Activated CD4-positive, alpha-beta T cell treated with anti-CD3 and anti-CD28 coated beads, Interleukin-2, amount 10 ng/mL, durations not matched to agents 24 days and 14 days (primary cell): Measurements from ENCODE around the gene MGAT3. TPM values are rescaled to one million over a fixed set of nuclear protein-coding genes. Genes with fewer than 3 reads are reported as not detected.

Experiments used
- DNase-seq: peaks from one replicate; pipeline ENCODE4 v3.0.0; 2022
- H3K27ac Mint-ChIP-seq: one replicate; pipeline ENCODE4 v1.8.0; 2022; ENCODE audit warnings: mild to moderate bottlenecking, mixed read lengths
- H3K27me3 Mint-ChIP-seq: one replicate; pipeline ENCODE4 v1.8.0; 2022; ENCODE audit warnings: mixed read lengths
- H3K36me3 Mint-ChIP-seq: one replicate; pipeline ENCODE4 v1.8.0; 2022; ENCODE audit warnings: low read depth, mild to moderate bottlenecking, mixed read lengths
- H3K4me1 Mint-ChIP-seq: one replicate; pipeline ENCODE4 v1.8.0; 2021; ENCODE audit warnings: mixed read lengths
- H3K4me3 Mint-ChIP-seq: one replicate; pipeline ENCODE4 v1.8.0; 2022; ENCODE audit warnings: mild to moderate bottlenecking, moderate library complexity, mixed read lengths
- H3K9me3 Mint-ChIP-seq: one replicate; pipeline ENCODE4 v1.8.0; 2021; ENCODE audit warnings: mixed read lengths
- intact Hi-C: fragments of 100-400 bp; cut with micrococcal nuclease; formaldehyde crosslinking; loops from one replicate; pipeline ENCODE4 v1.15.1; 2023
- total RNA-seq: library from RNA; stranded (reverse); gene quantifications from 2 replicates; pipeline ENCODE4 v1.2.3, GENCODE V29; 2022

MGAT3 gene
- total RNA-seq, 1 donor from 2014 or later = 1.9 TPM

DNA sequence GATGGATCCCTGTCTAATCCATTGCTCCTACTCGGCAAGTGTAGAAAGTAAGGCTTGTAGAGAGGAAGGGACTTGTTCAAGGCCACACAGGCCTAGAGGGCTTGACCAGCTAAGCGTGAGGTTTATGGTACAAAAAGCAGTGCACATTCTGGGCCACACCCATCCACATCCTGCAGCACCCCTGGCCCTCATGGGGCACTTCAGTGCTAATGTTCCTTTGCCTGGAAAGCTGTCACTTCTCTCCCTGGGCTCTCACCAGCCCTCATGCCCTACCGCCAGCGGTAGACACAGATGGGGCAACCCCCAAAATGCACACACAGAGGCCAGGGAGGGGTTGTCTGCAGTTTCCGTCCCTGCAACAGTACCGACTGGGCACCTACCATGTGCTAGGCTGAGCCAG lies 7.1 kb upstream of the MGAT3 start:
- no peaks in the 10 kb centered on the region for H3K9me3 Mint-ChIP-seq
- peaks cover 8% of the 10 kb centered on the region for H3K27me3 Mint-ChIP-seq
- H3K4me1 Mint-ChIP-seq = peaks cover 28% of the 10 kb centered on the region
- no peak overlapping the region for H3K4me3 Mint-ChIP-seq
- DNase-seq = no peak
- H3K36me3 Mint-ChIP-seq = peaks cover 1% of the 10 kb centered on the region
- intact Hi-C loops = no loop called here
- H3K27ac Mint-ChIP-seq = no peak overlapping the region

GRCh38 chr22:39450258-39450955 lies 6.4 kb upstream of the MGAT3 start:
- peaks cover 13% of the 10 kb centered on the region for H3K27me3 Mint-ChIP-seq

DNA sequence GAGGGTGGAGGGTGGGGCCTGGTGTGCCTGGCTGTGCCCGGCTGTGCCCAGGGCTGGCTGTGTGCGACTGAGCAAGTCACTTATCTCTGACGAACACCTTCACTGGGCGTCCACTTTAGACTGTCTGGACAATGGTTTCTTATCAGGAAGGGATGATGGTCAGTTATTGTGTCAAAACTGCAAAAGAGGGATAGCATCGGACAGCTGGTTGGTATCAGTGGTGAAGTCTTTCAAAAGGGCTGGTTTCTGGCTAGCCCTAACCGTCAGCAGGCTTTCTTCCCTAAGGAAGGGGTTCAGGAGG lies 4.1 kb upstream of the MGAT3 start:
- H3K9me3 Mint-ChIP-seq = no peaks in the 10 kb centered on the region

More at GRCh38 chr22:39450258-39450955, 6.4 kb upstream of the MGAT3 start:
- no peak overlapping the region for H3K4me3 Mint-ChIP-seq
- intact Hi-C loops = no loop called here
- no peaks in the 10 kb centered on the region for H3K9me3 Mint-ChIP-seq
- peaks cover 1% of the 10 kb centered on the region for H3K36me3 Mint-ChIP-seq
- no peak for DNase-seq
- H3K4me1 Mint-ChIP-seq = peaks cover 28% of the 10 kb centered on the region
- H3K27ac Mint-ChIP-seq = no peak overlapping the region

GRCh38 chr22:39453765-39454378 lies 2.9 kb upstream of the MGAT3 start:
- H3K27ac Mint-ChIP-seq = no peak overlapping the region
- H3K9me3 Mint-ChIP-seq = no peaks in the 10 kb centered on the region
- intact Hi-C loops = no loop called here
- no peak for DNase-seq
- peaks cover 7% of the 10 kb centered on the region for H3K36me3 Mint-ChIP-seq
- peaks cover 34% of the 10 kb centered on the region for H3K27me3 Mint-ChIP-seq
- H3K4me1 Mint-ChIP-seq = peaks cover 25% of the 10 kb centered on the region
- H3K4me3 Mint-ChIP-seq = no peak overlapping the region

More for the DNA sequence above, 4.1 kb upstream of the MGAT3 start:
- H3K4me3 Mint-ChIP-seq = no peak overlapping the region
- DNase-seq = no peak
- peaks cover 25% of the 10 kb centered on the region for H3K27me3 Mint-ChIP-seq
- intact Hi-C loops = no loop called here
- H3K4me1 Mint-ChIP-seq = peaks cover 22% of the 10 kb centered on the region
- no peak overlapping the region for H3K27ac Mint-ChIP-seq
- peaks cover 5% of the 10 kb centered on the region for H3K36me3 Mint-ChIP-seq

DNA sequence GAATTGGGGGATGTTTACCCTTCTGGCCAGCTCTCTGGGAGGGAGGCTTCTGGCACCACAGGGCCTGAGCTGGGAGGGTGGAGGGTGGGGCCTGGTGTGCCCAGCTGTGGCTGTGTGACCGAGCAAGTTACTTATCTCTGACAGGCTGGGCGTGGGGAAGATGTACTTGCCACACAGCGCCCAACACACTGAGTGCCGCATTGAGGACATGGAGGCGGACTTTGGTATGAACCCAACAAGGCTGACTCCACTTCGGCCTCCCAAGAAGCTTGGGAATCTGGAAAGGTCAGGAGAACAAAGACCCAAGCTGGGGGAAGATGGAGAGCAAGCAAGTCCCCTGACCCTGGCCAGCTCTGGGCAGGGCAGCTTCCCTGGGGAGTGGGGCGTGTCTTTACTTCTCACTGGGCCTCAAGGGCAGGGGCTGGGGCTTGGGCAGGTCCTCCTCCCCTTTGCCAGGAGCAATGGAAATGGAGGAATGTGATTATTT lies 2.4 kb upstream of the MGAT3 start:
- no peak for DNase-seq
- H3K9me3 Mint-ChIP-seq = no peaks in the 10 kb centered on the region
- H3K4me1 Mint-ChIP-seq = peaks cover 23% of the 10 kb centered on the region
- H3K4me3 Mint-ChIP-seq = peak overlapping the region; percentile 17
- H3K36me3 Mint-ChIP-seq = peaks cover 7% of the 10 kb centered on the region
- peaks cover 39% of the 10 kb centered on the region for H3K27me3 Mint-ChIP-seq
- H3K27ac Mint-ChIP-seq = no peak overlapping the region
- intact Hi-C loops = no loop called here

GRCh38 chr22:39457198-39457555 lies 365 bp downstream of the MGAT3 start:
- no peak overlapping the region for H3K27ac Mint-ChIP-seq
- DNase-seq = no peak
- H3K27me3 Mint-ChIP-seq = peaks cover 46% of the 10 kb centered on the region
- peaks cover 13% of the 10 kb centered on the region for H3K4me1 Mint-ChIP-seq
- H3K9me3 Mint-ChIP-seq = no peaks in the 10 kb centered on the region
- intact Hi-C loops = no loop called here
- H3K36me3 Mint-ChIP-seq = peaks cover 7% of the 10 kb centered on the region
- H3K4me3 Mint-ChIP-seq = no peak overlapping the region

DNA sequence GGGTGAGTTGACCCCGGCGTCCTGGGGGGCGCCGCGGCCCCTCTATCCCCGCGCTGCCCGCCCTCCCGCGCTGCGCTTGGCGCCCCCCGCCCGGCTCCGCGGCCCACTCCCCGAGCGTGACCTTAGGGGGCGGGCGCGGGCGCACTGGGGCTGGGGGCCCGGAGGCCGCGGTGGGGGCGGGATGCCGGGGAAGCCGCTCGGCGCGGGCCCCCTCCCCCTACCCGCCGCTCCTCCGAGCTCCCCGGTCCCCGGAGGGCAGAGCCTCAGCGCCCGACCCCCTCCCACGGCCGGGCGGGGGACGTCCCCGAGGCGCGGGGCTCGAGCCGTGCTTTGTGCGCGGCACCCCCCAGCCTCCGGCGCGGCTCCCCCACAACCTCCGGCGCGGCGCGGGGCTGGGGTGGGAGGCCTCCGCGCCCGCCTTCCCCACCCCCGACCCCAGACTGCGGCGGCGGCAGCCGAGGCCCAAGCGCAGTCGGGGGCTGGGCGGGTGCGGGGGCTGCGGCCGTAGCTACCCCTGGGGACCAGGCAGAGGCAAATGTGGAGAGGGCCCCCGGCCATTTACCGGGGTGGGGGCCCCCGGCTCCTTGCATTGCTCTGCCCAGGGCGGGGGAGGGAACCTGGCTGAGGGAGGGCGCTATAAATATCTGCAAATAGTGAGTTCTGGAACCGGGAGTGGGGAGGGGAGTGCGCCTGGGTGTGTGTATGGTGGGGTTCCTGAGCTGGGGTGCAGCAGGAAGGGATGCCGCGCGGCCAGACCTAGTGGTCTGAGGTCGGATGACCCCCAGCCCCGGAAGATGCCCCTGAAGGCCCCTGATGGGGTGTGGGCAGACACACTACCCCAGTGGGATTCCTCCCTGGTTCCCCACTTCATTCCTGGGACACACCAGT lies 988 bp downstream of the MGAT3 start:
- intact Hi-C loops = no loop called here
- Mint-ChIP-seq H3K27me3 (peaks cover 46% of the 10 kb centered on the region), H3K27ac (no peak overlapping the region), H3K9me3 (no peaks in the 10 kb centered on the region), H3K4me1 (peaks cover 14% of the 10 kb centered on the region), H3K36me3 (peaks cover 7% of the 10 kb centered on the region), H3K4me3 (peak overlapping the region; percentile 59)
- DNase-seq = no peak

DNA sequence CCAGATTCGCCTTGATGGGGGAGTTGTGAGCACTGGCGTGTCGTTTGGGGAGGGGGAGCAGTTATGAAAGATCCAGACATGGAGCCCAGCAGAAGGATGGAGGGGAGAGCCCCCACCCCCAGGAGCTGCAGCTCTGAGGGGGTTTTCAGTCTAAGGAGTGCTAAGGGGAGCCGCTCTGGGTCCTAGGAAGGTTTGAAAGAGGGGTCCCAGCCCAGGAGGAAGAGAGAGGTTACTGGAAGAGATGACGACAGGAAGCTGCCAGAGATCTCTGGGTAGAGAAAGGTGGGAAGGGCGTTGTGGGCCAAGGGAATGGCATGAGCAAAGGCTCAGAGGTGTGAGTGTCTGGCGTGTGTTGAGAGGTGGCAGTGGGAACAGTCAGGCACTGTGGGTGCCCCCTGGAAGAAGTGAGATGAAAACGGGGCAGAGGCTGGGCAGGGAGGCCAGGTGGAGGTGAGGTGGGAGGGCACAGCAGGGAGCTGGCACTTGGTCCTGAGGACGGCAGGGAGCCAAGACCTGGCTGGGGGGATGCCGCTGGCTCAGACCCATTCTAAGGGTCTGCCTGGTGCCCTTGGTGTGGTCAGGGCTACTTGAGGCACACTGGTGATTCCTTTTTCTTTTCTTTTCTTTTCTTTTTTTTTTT lies 1.8 kb downstream of the MGAT3 start:
- Mint-ChIP-seq H3K36me3 (peaks cover 7% of the 10 kb centered on the region), H3K4me1 (peaks cover 14% of the 10 kb centered on the region), H3K9me3 (no peaks in the 10 kb centered on the region), H3K4me3 (peak overlapping the region; percentile 59), H3K27me3 (peaks cover 46% of the 10 kb centered on the region), H3K27ac (no peak overlapping the region)
- DNase-seq = no peak
- intact Hi-C loops = no loop called here

DNA sequence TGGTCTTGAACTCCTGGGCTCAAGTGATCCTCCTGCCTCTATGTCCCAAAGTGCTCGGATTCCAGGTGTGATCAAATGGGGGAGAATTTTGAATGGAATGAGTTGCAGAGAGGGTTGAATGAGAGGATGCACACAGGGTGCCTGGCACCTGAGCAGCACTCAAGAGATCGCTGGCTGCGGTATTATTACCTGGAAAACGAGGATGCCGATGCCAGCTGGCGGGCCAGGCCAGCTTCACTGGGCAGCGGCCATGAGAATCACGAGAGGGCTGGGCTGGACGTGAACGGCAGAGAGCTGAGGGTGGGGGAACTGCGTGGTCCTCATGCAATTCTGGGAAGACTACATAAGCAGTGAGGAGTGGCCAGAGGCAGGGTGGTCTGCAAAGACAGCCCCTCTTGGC lies 2.9 kb downstream of the MGAT3 start:
- DNase-seq = no peak
- intact Hi-C loops = no loop called here
- peaks cover 6% of the 10 kb centered on the region for H3K36me3 Mint-ChIP-seq
- H3K4me1 Mint-ChIP-seq = peaks cover 14% of the 10 kb centered on the region
- H3K4me3 Mint-ChIP-seq = no peak overlapping the region
- no peaks in the 10 kb centered on the region for H3K9me3 Mint-ChIP-seq
- peaks cover 38% of the 10 kb centered on the region for H3K27me3 Mint-ChIP-seq
- H3K27ac Mint-ChIP-seq = no peak overlapping the region

DNA sequence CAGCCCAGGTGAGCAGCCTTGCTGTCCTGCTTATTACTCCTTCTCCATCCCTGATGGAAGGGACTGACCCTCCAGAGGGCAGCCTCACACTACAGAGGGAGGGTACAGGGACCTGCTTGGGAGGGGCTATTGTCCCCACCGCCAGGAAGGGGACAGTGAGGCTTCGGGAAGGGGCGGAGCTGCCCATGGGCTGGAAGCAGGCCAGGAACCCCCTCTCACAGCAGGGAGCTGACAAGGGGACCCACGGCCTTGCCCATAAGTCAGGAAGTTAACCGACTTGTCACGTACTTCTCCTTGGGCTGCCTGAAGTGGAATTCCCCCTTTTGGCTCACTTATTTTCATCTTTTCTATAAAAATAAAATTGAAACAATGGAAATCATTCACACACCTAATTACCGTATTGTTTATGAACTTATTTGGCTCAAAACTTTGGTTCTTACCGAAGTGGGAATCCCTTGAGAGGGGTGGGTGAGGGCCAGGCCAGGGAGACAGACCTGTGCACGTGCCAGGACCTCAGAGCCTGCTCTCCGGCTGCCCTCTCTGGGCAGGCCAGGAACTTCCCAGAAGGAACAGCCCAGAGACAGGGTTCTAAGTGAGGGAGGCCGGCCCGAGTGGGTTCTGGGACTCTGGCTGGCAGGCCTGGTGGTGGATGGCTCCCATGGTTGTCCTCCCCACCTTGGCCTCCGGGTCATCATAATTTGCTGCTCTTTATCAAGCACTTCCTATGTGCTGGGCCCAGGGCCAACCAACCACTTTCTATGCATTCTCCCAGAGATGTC lies 5.8 kb downstream of the MGAT3 start:
- H3K9me3 Mint-ChIP-seq = no peaks in the 10 kb centered on the region
- peaks cover 2% of the 10 kb centered on the region for H3K36me3 Mint-ChIP-seq
- intact Hi-C loops = no loop called here
- H3K4me1 Mint-ChIP-seq = peaks cover 12% of the 10 kb centered on the region
- H3K27ac Mint-ChIP-seq = peak overlapping the region; percentile 8
- H3K4me3 Mint-ChIP-seq = no peak overlapping the region
- H3K27me3 Mint-ChIP-seq = peaks cover 21% of the 10 kb centered on the region
- DNase-seq = no peak

DNA sequence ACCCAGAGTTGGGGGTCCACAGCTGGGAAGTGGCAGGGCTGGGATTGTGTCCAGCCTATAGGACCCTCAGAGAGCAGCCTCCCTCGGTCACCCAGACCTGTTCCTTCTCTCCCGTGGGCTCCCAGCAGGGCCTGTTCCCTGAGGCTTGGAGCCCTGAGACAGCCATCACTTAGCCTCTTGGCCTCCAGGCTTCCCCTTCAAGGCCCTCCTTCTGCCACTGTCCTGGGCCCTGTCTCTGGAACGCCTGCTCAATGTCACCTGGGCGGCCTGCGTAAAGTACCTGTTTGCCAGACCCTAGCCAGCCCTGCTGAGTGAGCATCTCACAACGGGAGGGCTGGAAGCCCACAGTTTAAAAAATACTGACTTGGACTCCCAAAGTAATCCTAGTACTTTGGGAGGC lies 6.5 kb downstream of the MGAT3 start:
- Mint-ChIP-seq H3K27me3 (peaks cover 17% of the 10 kb centered on the region), H3K4me1 (peaks cover 10% of the 10 kb centered on the region)
- DNase-seq = no peak

DNA sequence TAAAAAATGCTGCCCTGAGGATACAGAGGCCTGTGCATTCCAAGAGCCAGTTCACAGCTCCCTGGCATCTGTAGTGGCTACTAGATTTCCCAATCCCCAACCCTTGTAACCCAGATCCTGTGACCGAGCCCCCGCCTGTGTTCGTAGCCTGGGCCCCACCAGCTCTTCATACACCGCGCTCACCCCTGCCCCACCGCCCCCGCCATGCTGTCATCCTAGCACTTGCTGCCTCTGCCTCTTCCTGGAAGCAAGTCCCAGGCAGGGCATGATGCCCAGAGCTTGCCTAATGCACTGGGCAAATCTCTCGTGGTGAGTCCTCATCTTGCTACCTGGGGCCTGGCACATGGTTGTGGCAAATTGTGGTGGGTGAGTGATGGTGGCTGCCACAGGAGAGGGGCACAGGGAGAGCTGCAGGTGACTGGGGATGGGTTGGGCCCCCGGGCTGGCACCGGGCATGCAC lies 7.1 kb downstream of the MGAT3 start:
- DNase-seq = no peak
- Mint-ChIP-seq H3K27me3 (peaks cover 14% of the 10 kb centered on the region), H3K4me1 (peaks cover 10% of the 10 kb centered on the region), H3K4me3 (no peak overlapping the region), H3K36me3 (no peaks in the 10 kb centered on the region), H3K27ac (no peak overlapping the region), H3K9me3 (no peaks in the 10 kb centered on the region)
- intact Hi-C loops = no loop called here

More for the DNA sequence above, 6.5 kb downstream of the MGAT3 start:
- H3K27ac Mint-ChIP-seq = no peak overlapping the region
- H3K36me3 Mint-ChIP-seq = peaks cover 2% of the 10 kb centered on the region
- H3K9me3 Mint-ChIP-seq = no peaks in the 10 kb centered on the region
- no peak overlapping the region for H3K4me3 Mint-ChIP-seq
- intact Hi-C loops = no loop called here
